Brain (organoid and tissue), 1 donor: ENCODE data around the gene CELA2B. TPM values are rescaled to one million over a fixed set of nuclear protein-coding genes. Genes with fewer than 3 reads are reported as not detected.

Experiments used
- polyA plus RNA-seq: library from polyadenylated mRNA; stranded (reverse); fragments of 350-450 nt; fragmentation: Illumina TruSeq; extraction: RNeasy Lipid Tissue Mini Kit (QIAGEN cat#74804); gene quantifications from one replicate; pipeline ENCODE4 v1.2.3, GENCODE V29; 2015; ENCODE audit warnings: low read depth, low replicate concordance; ENCODE audit not compliant: insufficient read depth

CELA2B gene
- polyA plus RNA-seq, 1 donor from 2014 or later = not detected

Other genes starting within 250 kb of the CELA2B start
- 1.4 TPM for gene FHAD1, start 228.9 kb upstream of the CELA2B start, polyA plus RNA-seq
- gene EFHD2, start 66.2 kb upstream of the CELA2B start, polyA plus RNA-seq = 109 TPM
- not detected for gene CTRC, start 37.7 kb upstream of the CELA2B start, polyA plus RNA-seq
- not detected for gene CELA2A, start 19.4 kb upstream of the CELA2B start, polyA plus RNA-seq
- 17.1 TPM for gene CASP9, start 48.1 kb downstream of the CELA2B start, polyA plus RNA-seq
- 6.0 TPM for gene DNAJC16, start 50.7 kb downstream of the CELA2B start, polyA plus RNA-seq
- gene AGMAT, start 108.9 kb downstream of the CELA2B start, polyA plus RNA-seq = 0.61 TPM
- gene DDI2, start 141.4 kb downstream of the CELA2B start, polyA plus RNA-seq = 5.4 TPM
- 91.6 TPM for gene PLEKHM2, start 208.2 kb downstream of the CELA2B start, polyA plus RNA-seq